NCI-H1436 treated with DMSO at 0.1 percent for 48 hours (cell line): ENCODE measurements around the gene SUPT6H.

ENCODE experiments used
- DNase-seq: peaks from one replicate; lab custom pipeline; 2025; lab: John Stamatoyannopoulos, UW

Gene SUPT6H

GRCh38 chr17:28702026-28702751 is 40.2 kb downstream of the SUPT6H start:
- DNase-seq: no peak

DNA sequence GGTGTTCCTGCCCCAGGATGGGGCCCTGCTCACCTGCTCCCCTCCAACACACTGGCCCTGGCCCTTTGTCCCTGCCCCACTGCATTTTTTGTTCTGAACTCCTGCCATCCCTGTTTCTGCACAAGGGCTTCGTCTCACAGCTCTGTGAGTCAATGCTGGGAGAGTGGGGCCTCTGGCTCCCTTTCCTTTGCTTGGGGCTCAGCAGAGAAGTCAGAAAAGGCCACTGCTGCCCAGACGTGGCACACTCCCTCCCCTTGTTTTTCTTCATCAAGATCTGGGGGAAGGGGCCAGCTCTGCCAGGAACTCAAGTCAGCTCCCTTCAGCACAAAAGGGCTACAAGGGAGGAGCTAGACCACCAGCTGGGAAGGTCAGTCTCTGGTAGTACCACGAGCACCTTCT is 40.7 kb downstream of the SUPT6H start:
- no peak for DNase-seq

DNA sequence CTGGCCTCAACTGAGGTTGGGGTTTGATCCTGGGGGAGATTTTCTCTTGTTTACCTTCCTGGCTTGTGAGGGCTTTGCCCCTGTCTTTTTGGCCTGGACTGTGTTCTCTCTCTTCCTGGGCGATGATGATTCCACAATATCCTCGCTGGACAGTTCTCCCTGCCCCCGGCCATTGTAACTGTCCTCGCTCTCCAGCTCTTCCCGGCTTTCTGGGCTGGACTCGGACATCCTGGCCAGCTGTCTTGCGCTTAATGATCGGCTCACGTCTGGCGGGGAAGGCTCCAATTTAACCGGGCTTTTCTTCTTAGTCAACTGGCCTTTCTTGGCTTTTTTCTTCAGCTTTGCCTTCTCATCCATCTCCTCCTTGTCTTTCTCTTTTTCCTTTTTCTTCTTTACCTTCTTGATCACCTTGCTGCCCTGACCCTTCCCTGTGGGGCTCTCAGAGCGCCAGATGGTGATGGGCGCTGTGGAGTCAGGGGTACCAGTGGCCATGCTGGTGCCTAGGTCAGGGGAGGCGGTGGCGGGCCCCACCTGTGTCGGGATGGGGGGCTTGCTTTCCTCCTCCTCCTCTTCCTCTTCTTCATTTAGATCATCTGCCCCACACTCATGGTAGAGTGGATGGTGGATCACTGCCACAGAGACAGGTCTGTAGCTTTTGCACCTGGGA is 41.7 kb downstream of the SUPT6H start:
- no peak for DNase-seq

DNA sequence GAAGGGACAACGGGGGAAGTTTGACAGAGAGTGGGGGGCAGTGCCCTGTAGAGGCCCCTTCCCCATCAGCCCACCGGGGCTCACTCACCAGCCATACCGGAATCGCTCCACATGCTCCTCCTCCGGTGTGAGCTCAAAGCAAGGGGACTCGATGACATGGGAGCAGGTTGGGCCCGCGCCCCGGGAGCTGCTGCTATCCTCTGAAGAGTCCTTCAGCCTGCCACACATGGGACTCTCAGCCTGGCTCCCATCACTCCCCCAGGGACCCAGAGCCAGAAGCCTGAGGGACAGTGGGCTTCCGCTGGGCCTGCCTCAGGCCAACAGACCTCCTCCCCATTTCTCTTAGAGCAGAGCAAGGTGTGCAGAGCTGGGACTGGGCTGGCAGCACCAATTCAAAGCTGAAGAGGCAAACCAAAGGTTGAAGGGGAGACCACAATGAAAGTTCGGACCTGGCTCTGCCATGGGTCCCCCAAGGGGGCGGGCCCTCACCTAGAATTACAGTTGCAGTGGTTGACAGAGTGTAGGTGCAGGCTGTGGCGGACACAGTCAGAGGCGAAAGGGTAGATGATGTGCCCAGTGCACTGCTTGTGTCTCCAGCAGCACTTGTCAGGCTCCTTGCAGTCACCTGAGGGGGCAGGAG is 42.3 kb downstream of the SUPT6H start:
- DNase-seq: no peak

- DNase-seq: no peak
These were observed 43.2 kb downstream of the SUPT6H start for GRCh38 chr17:28705074-28705659.

DNA sequence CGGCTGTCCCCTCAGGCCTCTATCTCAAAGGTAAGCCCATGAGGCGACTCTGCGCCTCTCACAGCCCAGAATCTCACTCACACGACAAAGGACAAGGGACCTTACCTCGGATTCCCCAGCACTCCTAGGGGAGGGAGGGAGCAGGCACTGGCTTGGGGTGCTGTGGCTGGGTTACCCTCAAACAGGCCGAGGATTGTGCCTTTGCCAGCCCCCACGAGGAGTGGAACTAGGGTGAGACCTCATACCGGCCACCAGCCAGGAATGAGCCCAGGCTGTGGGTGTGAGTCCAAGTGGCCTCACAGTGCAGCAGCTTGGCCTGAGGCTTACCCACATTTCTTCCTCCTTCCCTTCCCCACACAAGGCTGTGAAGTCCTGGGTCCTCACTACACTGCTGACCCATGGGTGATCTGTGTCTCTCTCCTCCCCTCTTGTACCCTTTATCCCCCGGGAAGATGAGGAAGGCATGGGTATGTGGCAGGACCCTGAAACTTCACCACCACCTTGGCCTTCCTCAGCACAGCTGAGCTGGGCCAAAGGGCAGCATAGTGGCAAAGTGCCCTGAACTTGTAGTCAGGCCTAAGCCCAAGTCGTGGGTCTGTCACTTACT is 43.8 kb downstream of the SUPT6H start:
- no peak for DNase-seq

- DNase-seq: no peak
These were observed 44.7 kb downstream of the SUPT6H start for GRCh38 chr17:28706471-28707338.

DNA sequence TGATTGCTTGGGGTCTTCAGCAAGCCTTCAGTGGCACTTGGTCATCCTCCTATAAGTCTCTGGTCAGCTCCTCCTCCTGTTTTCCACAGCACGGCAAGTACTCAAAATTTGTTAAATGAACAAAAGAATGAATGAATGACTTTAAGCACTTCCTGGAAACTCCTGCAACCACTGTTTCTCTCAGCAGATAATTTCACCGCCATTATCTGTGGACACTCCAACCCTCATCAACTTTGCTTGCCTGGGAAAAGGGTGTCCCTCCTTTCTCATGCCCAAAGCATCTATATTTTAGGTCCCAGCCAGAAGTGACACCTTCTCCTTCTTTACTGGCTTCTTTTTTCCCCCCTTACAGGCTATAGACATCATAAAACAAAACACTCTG is 45.3 kb downstream of the SUPT6H start:
- DNase-seq: no peak

GRCh38 chr17:28710861-28711722 is 49.1 kb downstream of the SUPT6H start:
- peak; percentile 67 for DNase-seq

DNA sequence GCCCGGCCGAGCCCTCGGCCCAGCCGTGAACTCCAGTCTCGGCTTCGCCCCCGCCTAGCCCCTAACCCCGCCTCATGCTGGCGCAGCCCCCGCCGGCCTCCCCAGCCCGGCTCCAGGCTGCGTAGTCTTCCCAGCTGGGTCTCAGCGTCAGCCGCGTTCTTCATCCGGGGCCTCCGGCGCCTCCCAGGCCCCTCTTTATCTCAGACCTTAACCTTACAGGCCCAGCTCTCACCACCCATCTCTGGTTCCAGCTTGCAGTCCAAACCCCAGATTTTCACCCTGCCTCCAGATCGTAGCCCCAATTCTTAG is 49.7 kb downstream of the SUPT6H start, which contains the start of gene PROCA1:
Gene PROCA1 (minus strand): TSS at position 166 of the 309 bp plus-strand sequence. CDS start 228 bp downstream, outside the sequence.
- DNase-seq: no peak

DNA sequence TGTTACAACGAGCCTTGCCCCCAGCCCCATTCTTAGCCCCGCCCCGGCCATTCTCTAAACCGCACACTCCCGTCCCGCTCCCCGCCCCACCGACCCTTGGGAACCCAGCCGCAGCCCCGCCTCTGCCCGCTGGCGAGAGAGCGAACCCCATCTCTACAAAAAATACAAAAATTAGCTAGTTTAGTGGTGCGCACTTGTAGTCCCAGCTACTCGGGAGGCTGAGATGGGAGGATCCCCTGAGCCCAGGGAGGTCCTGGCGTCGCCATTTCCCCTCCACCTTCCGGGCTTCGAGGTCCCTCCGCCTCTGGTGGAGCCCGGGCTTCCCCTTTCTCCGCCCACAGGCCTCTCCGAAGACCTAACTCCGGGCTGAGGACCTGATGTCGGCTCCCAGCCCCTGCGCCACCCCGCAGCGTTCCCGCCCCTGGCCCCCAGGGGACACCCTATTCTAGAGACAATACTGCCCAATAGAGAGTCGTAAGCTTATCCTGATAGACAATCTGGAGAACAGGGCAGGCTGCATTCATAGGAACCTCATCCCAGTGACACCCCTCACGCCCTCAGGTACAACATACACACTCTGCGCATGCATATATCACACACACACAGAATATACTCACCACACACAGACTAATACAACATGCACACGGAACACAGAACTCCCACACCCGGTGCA is 50.2 kb downstream of the SUPT6H start:
- no peak for DNase-seq

- DNase-seq: no peak
These were observed 50.9 kb downstream of the SUPT6H start for GRCh38 chr17:28712705-28713415.

DNA sequence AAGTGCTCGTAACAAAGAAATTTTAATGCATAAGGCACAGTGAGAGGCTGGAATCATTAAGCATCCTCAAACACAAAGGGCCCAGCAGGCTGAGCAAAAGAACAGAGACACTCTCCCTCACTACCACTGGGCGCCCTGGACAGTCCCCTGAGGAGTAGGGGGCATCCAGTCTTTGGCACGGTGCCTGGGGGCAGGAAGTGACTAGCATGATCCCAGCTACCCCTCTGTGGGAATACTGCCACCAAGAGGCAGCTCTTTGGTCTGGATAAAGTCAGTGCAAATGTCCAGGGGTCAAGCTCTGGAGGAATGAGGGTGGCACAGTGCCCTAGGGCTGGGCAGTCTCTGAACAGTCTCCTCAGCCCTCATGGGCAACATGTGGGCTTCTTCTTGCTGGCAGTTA is 52.3 kb downstream of the SUPT6H start:
- no peak for DNase-seq

DNA sequence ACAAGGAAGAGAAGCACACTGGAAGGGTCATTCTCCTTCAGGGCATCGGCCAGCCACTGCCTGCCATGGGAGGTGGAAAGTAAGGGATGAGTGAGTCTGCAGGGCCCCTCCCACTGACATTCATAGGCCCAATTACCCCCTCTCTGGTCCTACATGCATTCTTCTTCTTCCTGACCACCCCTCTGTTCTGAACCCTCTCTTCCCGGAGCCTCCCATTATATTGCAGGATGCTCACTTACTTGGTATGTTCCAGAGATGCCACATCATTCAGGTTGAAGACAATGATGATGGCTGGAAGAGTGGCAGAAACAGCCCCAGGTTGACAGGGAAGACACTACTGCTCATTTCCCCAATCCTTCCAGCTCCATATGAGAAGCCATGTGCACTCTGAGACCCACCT is 53.2 kb downstream of the SUPT6H start:
- no peak for DNase-seq

DNA sequence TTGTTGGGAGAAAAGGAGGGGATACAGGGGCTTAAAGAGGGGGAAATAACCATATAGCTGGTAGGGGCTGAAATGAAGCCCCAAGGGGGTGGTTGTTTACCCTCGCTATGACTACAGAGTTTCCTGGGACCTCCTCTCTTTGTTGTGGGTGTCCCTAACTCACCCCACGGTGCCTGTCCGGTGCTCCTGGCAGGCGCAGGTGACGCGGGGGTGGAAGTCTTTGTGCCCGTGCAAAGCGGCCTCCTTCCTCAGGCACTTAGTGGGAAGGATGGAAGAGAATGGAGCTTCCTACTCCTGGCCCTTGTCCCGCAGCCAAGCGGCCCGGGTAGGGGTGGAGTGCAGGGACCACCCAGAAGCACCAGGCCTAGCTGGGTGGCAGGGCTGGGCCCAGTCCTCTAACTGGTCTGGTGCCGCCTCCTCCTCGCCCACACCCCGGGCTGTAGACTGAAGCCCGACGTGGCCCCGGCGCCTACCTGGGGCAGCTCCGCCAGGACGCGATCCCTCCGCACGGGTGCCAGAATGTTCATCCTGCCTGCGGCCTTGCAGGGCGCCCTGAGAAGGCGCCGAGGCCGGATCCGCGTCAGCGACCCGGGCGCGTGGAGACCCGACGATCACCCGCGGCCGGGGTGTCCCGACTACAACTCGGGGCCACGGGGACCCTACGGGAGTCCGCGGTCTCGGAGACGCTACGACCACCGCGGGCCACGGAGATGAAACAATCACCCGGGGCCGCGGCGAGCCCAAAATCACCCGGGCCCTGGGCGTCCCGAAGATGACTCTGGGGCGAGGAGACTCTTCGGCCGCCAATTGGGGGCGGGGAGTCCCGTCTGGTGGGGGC is 55.0 kb downstream of the SUPT6H start:
- DNase-seq: no peak

DNA sequence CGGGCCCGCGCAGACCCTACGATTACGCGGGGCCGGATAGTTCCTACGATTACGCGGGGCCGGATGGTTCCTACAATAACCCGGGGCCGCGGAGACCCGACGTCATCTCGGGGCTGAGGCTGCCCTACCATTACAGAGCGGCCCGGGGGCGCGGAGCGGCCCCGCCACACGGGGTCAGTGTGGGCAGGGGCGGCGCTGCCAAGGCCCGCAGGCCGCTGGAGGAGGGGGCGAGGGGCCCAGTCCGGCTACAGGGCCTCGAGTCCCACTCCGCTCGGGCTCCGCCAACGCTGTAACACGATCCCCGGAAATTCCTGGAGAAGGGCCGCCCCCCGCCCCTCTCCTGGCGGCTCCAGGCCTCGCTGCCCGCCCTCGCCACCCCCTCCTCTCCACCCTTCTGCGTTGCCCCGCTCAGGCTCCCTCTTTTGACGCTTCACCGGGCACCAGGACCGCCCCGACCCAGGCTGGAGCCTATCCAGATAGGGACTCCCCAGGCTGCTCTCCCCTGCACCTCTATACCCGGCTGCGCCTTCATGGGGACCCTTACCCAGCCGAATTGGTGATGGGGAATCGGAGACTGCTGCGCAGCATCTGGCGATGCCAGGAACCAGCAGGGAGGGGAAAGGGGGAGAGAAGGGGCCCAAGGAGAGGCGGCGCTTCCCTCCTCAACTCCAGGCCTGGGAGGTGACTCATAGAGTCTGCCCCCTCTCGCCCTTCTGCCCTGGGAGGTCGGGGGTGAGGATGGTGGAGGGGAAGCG is 55.8 kb downstream of the SUPT6H start, which contains the start of gene RAB34:
Gene RAB34 (minus strand): TSS at position 291 of the 755 bp plus-strand sequence. CDS start 602 bp downstream, outside the sequence.
- DNase-seq: no peak

- no peak for DNase-seq
These were observed 56.5 kb downstream of the SUPT6H start for GRCh38 chr17:28718333-28719020.
